Measurements from ENCODE around the gene ME3.

Gene ME3

GRCh38 chr11:86692317-86692716 is 19.9 kb upstream of the ME3 start:
- peak; percentile 51 for DNase-seq

- peak; percentile 85 for DNase-seq
These were observed 16.2 kb upstream of the ME3 start for GRCh38 chr11:86688398-86689179.

GRCh38 chr11:86687185-86687778 is 14.9 kb upstream of the ME3 start:
- no peak for DNase-seq

GRCh38 chr11:86686531-86686930 is 14.1 kb upstream of the ME3 start:
- DNase-seq, result no peak

- DNase-seq, result no peak
These were observed 9.0 kb upstream of the ME3 start for GRCh38 chr11:86681483-86681756.

GRCh38 chr11:86680716-86681482 is 8.5 kb upstream of the ME3 start:
- DNase-seq, result no peak

- DNase-seq, result peak; percentile 56
These were observed 6.4 kb upstream of the ME3 start for GRCh38 chr11:86678823-86679222.

- no peak for DNase-seq
These were observed 5.9 kb upstream of the ME3 start for GRCh38 chr11:86678296-86678695.

GRCh38 chr11:86676533-86677154 is 4.2 kb upstream of the ME3 start:
- no peak for DNase-seq

- no peak for DNase-seq
These were observed 3.6 kb upstream of the ME3 start for GRCh38 chr11:86676010-86676409.

GRCh38 chr11:86675017-86675416 is 2.6 kb upstream of the ME3 start:
- DNase-seq, result no peak

- DNase-seq, result no peak
These were observed 1.7 kb upstream of the ME3 start for GRCh38 chr11:86673872-86674750.

- no peak for DNase-seq
These were observed 833 bp upstream of the ME3 start for GRCh38 chr11:86673055-86673843.

- no peak for DNase-seq
These were observed 847 bp downstream of the ME3 start for GRCh38 chr11:86671531-86672006.

GRCh38 chr11:86670911-86671310 is 1.5 kb downstream of the ME3 start:
- no peak for DNase-seq

GRCh38 chr11:86670181-86670580 is 2.2 kb downstream of the ME3 start:
- no peak for DNase-seq

GRCh38 chr11:86669424-86669823 is 3.0 kb downstream of the ME3 start:
- no peak for DNase-seq

- no peak for DNase-seq
These were observed 3.5 kb downstream of the ME3 start for GRCh38 chr11:86668929-86669328.

GRCh38 chr11:86666193-86666592 is 6.2 kb downstream of the ME3 start:
- DNase-seq, result no peak

GRCh38 chr11:86664930-86665329 is 7.5 kb downstream of the ME3 start:
- DNase-seq, result no peak

GRCh38 chr11:86663761-86664160 is 8.7 kb downstream of the ME3 start:
- no peak for DNase-seq

- no peak for DNase-seq
These were observed 9.1 kb downstream of the ME3 start for GRCh38 chr11:86663291-86663690.
